ENCODE data around the gene TLL2.

GRCh38 chr10:96407560-96408069 lies 106.1 kb downstream of the TLL2 start:
- TF ChIP-seq CTCF (IDR thresholded peaks at IDR 0.05) (no peak), POLR2A (IDR thresholded peaks at IDR 0.05) (no peak)
